Measurements from ENCODE around the gene STRIT1.
"Not testable (repeated sequence)": the region's sequence is repeated elsewhere in the genome, so short reads cannot be mapped to it uniquely, and the experiment has no call there.

Gene STRIT1

GRCh38 chr3:155270485-155271342, 22.8 kb downstream of the STRIT1 start:
- no peak for DNase-seq (ENCODE audit: low read depth in 2 of 2)

- DNase-seq (ENCODE audit: low read depth in 2 of 2) = no peak
Observed at GRCh38 chr3:155270063-155270462, 23.4 kb downstream of the STRIT1 start.

- not testable (repeated sequence) for DNase-seq (ENCODE audit: low read depth in 2 of 2)
Observed at GRCh38 chr3:155262855-155263254, 30.6 kb downstream of the STRIT1 start.

GRCh38 chr3:155262295-155262694, 31.2 kb downstream of the STRIT1 start:
- DNase-seq (ENCODE audit: low read depth in 2 of 2) = no peak

GRCh38 chr3:155254445-155254844, 39.0 kb downstream of the STRIT1 start:
- DNase-seq (ENCODE audit: low read depth in 2 of 2) = no peak

- no peak for DNase-seq (ENCODE audit: low read depth in 2 of 2)
Observed at GRCh38 chr3:155252535-155252934, 40.9 kb downstream of the STRIT1 start.

GRCh38 chr3:155252021-155252420, 41.5 kb downstream of the STRIT1 start:
- no peak for DNase-seq (ENCODE audit: low read depth in 2 of 2)

GRCh38 chr3:155248531-155249187, 44.8 kb downstream of the STRIT1 start:
- no peak for DNase-seq (ENCODE audit: low read depth in 2 of 2)

- DNase-seq (ENCODE audit: low read depth in 2 of 2) = no peak
Observed at GRCh38 chr3:155244699-155245098, 48.8 kb downstream of the STRIT1 start.

GRCh38 chr3:155244216-155244615, 49.3 kb downstream of the STRIT1 start:
- no peak for DNase-seq (ENCODE audit: low read depth in 2 of 2)

GRCh38 chr3:155243512-155243921, 50.0 kb downstream of the STRIT1 start:
- no peak for DNase-seq (ENCODE audit: low read depth in 2 of 2)

GRCh38 chr3:155242342-155242741, 51.1 kb downstream of the STRIT1 start:
- DNase-seq (ENCODE audit: low read depth in 2 of 2) = no peak

- DNase-seq (ENCODE audit: low read depth in 2 of 2) = no peak
Observed at GRCh38 chr3:155241579-155241978, 51.9 kb downstream of the STRIT1 start.
